ENCODE measurements around the gene SHISA4.
"Not testable (repeated sequence)": the region's sequence is repeated elsewhere in the genome, so short reads cannot be mapped to it uniquely, and the experiment has no call there.

- TF ChIP-seq CTCF (IDR thresholded peaks at IDR 0.05; ENCODE audit: low read length); EZH2 (optimal IDR thresholded peaks at IDR 0.05; ENCODE audit: low read depth, low read length); EZH2phosphoT487 (IDR thresholded peaks at IDR 0.05; ENCODE audit: low read length): not testable (repeated sequence)
Observed at GRCh38 chr1:201839089-201839488, 49.6 kb upstream of the SHISA4 start.

Measured in MM.1S (cell line).